Astrocyte (in vitro differentiated cells and primary cell): ENCODE data around the gene RAP1GAP. TPM values are rescaled to one million over a fixed set of nuclear protein-coding genes. Genes with fewer than 3 reads are reported as not detected.

Source experiments
- DNase-seq: peaks from one replicate; pipeline ENCODE4 v3.0.0-alpha.2; 2010; ENCODE audit warnings: low read depth
- FAIRE-seq: peaks from 2 replicates; lab custom pipeline; 2011; peaks lifted over from hg19 to GRCh38; lab: Jason Lieb, UNC
- H2AFZ ChIP-seq: 2 replicates; pipeline ENCODE4 v1.6.0; 2012; ENCODE audit warnings: low read depth, low read length, inconsistent platforms
- H3K27ac ChIP-seq: 2 replicates; pipeline ENCODE4 v1.5.1; 2011; ENCODE audit warnings: low read depth, low read length, inconsistent platforms
- H3K27me3 ChIP-seq: 2 replicates; pipeline ENCODE4 v1.6.0; 2011; ENCODE audit warnings: low read length, inconsistent platforms; ENCODE audit not compliant: insufficient read depth
- H3K36me3 ChIP-seq: 2 replicates; pipeline ENCODE4 v1.5.1; 2011; ENCODE audit warnings: low read length, inconsistent platforms; ENCODE audit not compliant: insufficient read depth
- H3K4me1 ChIP-seq: 2 replicates; pipeline ENCODE4 v1.5.1; 2011; ENCODE audit warnings: low read length, inconsistent platforms; ENCODE audit not compliant: insufficient read depth
- H3K4me2 ChIP-seq: 2 replicates; pipeline ENCODE4 v1.6.0; 2012; ENCODE audit warnings: low read length, inconsistent platforms
- H3K4me3 ChIP-seq: 2 replicates; pipeline ENCODE4 v1.5.1; 2011; ENCODE audit warnings: low read depth, mild to moderate bottlenecking, low read length, inconsistent platforms; ENCODE audit not compliant: insufficient read depth
- H3K79me2 ChIP-seq: 2 replicates; pipeline ENCODE4 v1.6.0; 2012; ENCODE audit warnings: mild to moderate bottlenecking, low read length, inconsistent platforms; ENCODE audit not compliant: insufficient read depth
- H3K9ac ChIP-seq: 2 replicates; pipeline ENCODE4 v1.6.0; 2012; ENCODE audit warnings: mild to moderate bottlenecking, low read length, inconsistent platforms
- H3K9me3 ChIP-seq: 2 replicates; pipeline ENCODE4 v1.5.1; 2012; ENCODE audit warnings: low read depth, mild to moderate bottlenecking, low read length, inconsistent platforms; ENCODE audit not compliant: insufficient read depth
- H4K20me1 ChIP-seq: 2 replicates; pipeline ENCODE4 v1.6.0; 2012; ENCODE audit warnings: low read length, inconsistent platforms; ENCODE audit not compliant: insufficient read depth
- H3K27ac Mint-ChIP-seq: one replicate; pipeline ENCODE4 v1.8.0; 2021; ENCODE audit warnings: mild to moderate bottlenecking, mixed read lengths; ENCODE audit not compliant: unreplicated experiment
- H3K27me3 Mint-ChIP-seq: one replicate; pipeline ENCODE4 v1.8.0; 2021; ENCODE audit warnings: low read depth, mixed read lengths; ENCODE audit not compliant: unreplicated experiment
- H3K36me3 Mint-ChIP-seq: one replicate; pipeline ENCODE4 v1.8.0; 2021; ENCODE audit warnings: low read depth, mixed read lengths; ENCODE audit not compliant: unreplicated experiment
- H3K4me1 Mint-ChIP-seq: one replicate; pipeline ENCODE4 v1.8.0; 2021; ENCODE audit warnings: low read depth, mixed read lengths; ENCODE audit not compliant: unreplicated experiment
- H3K4me3 Mint-ChIP-seq: one replicate; pipeline ENCODE4 v1.8.0; 2021; ENCODE audit warnings: mild to moderate bottlenecking, moderate library complexity, mixed read lengths; ENCODE audit not compliant: unreplicated experiment
- H3K9me3 Mint-ChIP-seq: one replicate; pipeline ENCODE4 v1.8.0; 2021; ENCODE audit warnings: mild to moderate bottlenecking, mixed read lengths; ENCODE audit not compliant: unreplicated experiment
- EZH2 ChIP-seq: IDR thresholded peaks from 2 replicates; pipeline ENCODE4 v1.6.1; 2012; ENCODE audit warnings: mild to moderate bottlenecking, low read length, inconsistent platforms; ENCODE audit not compliant: insufficient read depth
- total RNA-seq: library from RNA; stranded (reverse); gene quantifications from 2 replicates; pipeline ENCODE4 v1.2.1, GENCODE V29; 2021
- TF ChIP-seq, protein P1 (sequence below): IDR thresholded peaks from 2 replicates; pipeline ENCODE4 v1.5.1; 2011; ENCODE audit warnings: low read depth, mild to moderate bottlenecking, inconsistent platforms, low read length, moderate library complexity; ENCODE audit not compliant: insufficient read depth

RAP1GAP gene
- total RNA-seq, 1 donor from 2014 or later, result 3.2 TPM

DNA sequence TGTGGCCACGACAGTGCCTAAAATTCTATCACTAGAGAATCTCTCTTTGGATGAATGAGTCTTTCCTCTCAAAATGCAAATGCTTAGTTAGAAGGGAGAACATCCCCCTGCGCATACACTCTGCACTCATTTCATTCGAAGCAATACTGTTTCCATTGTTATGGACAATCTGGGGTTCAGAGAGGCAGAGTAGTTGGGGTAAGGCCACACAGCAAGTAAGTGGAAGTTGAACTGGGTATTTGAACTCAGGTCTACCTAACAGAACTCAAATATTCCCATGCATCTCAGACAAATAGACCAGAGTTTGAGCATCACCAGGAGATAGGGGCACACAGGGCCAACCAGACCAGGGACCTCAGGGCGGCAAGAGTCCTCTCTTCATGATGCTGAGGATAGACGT is 25.5 kb downstream of the RAP1GAP start:
- Mint-ChIP-seq H3K27ac (no peak overlapping the region), H3K27me3 (peaks cover 11% of the 10 kb centered on the region), H3K4me1 (peaks cover 20% of the 10 kb centered on the region), H3K36me3 (no peaks in the 10 kb centered on the region), H3K4me3 (no peak overlapping the region), H3K9me3 (peaks cover 2% of the 10 kb centered on the region)
- Histone ChIP-seq H3K79me2 (no peaks in the 10 kb centered on the region), H2AFZ (no peak overlapping the region), H3K4me1 (peaks cover 11% of the 10 kb centered on the region), H3K36me3 (no peaks in the 10 kb centered on the region), H3K27me3 (peaks cover 2% of the 10 kb centered on the region), H3K9ac (no peak overlapping the region), H3K27ac (no peak overlapping the region), H4K20me1 (no peaks in the 10 kb centered on the region), H3K4me2 (no peak overlapping the region), H3K4me3 (no peak overlapping the region), H3K9me3 (no peaks in the 10 kb centered on the region)
- no peak for TF ChIP-seq EZH2
- TF ChIP-seq, protein P1, sequence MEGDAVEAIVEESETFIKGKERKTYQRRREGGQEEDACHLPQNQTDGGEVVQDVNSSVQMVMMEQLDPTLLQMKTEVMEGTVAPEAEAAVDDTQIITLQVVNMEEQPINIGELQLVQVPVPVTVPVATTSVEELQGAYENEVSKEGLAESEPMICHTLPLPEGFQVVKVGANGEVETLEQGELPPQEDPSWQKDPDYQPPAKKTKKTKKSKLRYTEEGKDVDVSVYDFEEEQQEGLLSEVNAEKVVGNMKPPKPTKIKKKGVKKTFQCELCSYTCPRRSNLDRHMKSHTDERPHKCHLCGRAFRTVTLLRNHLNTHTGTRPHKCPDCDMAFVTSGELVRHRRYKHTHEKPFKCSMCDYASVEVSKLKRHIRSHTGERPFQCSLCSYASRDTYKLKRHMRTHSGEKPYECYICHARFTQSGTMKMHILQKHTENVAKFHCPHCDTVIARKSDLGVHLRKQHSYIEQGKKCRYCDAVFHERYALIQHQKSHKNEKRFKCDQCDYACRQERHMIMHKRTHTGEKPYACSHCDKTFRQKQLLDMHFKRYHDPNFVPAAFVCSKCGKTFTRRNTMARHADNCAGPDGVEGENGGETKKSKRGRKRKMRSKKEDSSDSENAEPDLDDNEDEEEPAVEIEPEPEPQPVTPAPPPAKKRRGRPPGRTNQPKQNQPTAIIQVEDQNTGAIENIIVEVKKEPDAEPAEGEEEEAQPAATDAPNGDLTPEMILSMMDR, result no peak
- no peak for FAIRE-seq
- DNase-seq, result no peak

DNA sequence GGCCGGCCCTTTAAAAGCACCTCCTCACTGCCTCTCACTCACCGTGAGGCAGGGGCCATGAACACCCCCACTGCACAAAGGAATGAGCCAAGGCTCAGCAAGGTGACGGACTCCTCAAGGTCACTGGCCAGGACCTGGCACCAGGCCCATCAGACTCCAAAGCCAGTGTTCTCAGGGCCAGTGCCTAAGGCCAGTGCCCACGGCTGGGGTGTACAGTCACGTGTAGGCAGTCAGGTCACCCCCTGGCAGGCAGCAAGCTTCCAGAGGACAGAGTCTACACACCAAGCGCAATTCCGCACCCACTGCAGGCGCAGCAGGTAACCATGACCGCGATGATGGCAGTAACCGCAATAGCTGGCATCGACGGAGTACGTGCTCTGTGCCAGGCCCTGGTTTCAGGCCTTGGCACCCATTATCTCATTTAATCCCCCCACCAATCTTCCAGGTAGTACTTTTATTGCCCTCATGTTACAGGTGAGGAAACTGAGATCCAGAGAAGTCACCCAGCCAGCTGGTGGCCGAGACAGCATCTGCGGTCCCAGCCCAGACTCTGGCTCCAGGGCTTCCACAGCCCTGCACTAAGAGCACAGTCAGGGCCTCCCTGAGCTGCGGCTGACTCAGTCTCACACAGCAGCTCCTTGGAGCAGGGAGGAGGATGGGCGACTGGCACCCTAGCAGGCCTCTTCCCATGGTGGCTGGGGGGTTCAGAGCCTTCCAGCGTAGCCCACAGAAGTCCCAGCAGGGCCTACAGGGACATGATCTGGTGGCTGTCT is 27.0 kb downstream of the RAP1GAP start:
- Histone ChIP-seq H3K4me1 (peaks cover 11% of the 10 kb centered on the region), H3K4me2 (no peak overlapping the region), H3K79me2 (no peaks in the 10 kb centered on the region), H2AFZ (no peak overlapping the region), H3K27me3 (no peaks in the 10 kb centered on the region), H3K27ac (no peak overlapping the region), H3K9ac (no peak overlapping the region), H3K4me3 (no peak overlapping the region), H3K9me3 (no peaks in the 10 kb centered on the region), H3K36me3 (no peaks in the 10 kb centered on the region), H4K20me1 (no peaks in the 10 kb centered on the region)
- no peak overlapping the region for H3K4me3 Mint-ChIP-seq
- peaks cover 22% of the 10 kb centered on the region for H3K4me1 Mint-ChIP-seq
- DNase-seq (no peak), FAIRE-seq (no peak)
- no peaks in the 10 kb centered on the region for H3K9me3 Mint-ChIP-seq
- no peak overlapping the region for H3K27ac Mint-ChIP-seq
- H3K27me3 Mint-ChIP-seq, result peaks cover 9% of the 10 kb centered on the region
- H3K36me3 Mint-ChIP-seq, result no peaks in the 10 kb centered on the region
- no peak for TF ChIP-seq EZH2
- TF ChIP-seq, protein P1, result no peak

DNA sequence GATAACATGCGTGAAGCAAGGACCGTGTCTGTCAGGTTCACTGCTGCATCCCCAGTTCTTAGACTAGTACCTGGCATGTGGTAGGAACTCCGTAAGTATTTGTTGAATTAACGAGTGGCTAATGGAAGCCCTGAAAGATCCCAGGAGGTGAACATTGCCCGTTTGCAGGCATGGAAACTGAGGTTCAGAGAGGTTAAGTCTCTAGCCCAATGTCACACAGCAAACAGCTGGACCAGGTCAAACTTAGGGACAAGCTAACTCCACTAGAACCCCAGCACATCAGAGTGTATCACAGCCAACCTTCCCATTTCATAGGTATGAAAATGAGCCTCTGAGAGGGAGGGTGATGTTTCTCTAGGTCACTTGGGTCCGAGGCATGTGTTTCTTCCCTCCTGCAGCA is 27.6 kb downstream of the RAP1GAP start:
- Mint-ChIP-seq H3K4me1 (peaks cover 22% of the 10 kb centered on the region), H3K27ac (no peak overlapping the region), H3K4me3 (no peak overlapping the region), H3K27me3 (peaks cover 9% of the 10 kb centered on the region), H3K9me3 (no peaks in the 10 kb centered on the region), H3K36me3 (no peaks in the 10 kb centered on the region)
- Histone ChIP-seq H3K36me3 (no peaks in the 10 kb centered on the region), H3K4me1 (peaks cover 11% of the 10 kb centered on the region), H3K4me3 (no peak overlapping the region), H2AFZ (no peak overlapping the region), H3K9ac (no peak overlapping the region), H3K79me2 (no peaks in the 10 kb centered on the region), H3K9me3 (no peaks in the 10 kb centered on the region), H3K4me2 (no peak overlapping the region), H3K27me3 (no peaks in the 10 kb centered on the region), H3K27ac (no peak overlapping the region), H4K20me1 (no peaks in the 10 kb centered on the region)
- TF ChIP-seq EZH2, result no peak
- TF ChIP-seq, protein P1, result no peak
- no peak for DNase-seq
- FAIRE-seq, result no peak
